ENCODE data around the gene ZNF598.

DNA sequence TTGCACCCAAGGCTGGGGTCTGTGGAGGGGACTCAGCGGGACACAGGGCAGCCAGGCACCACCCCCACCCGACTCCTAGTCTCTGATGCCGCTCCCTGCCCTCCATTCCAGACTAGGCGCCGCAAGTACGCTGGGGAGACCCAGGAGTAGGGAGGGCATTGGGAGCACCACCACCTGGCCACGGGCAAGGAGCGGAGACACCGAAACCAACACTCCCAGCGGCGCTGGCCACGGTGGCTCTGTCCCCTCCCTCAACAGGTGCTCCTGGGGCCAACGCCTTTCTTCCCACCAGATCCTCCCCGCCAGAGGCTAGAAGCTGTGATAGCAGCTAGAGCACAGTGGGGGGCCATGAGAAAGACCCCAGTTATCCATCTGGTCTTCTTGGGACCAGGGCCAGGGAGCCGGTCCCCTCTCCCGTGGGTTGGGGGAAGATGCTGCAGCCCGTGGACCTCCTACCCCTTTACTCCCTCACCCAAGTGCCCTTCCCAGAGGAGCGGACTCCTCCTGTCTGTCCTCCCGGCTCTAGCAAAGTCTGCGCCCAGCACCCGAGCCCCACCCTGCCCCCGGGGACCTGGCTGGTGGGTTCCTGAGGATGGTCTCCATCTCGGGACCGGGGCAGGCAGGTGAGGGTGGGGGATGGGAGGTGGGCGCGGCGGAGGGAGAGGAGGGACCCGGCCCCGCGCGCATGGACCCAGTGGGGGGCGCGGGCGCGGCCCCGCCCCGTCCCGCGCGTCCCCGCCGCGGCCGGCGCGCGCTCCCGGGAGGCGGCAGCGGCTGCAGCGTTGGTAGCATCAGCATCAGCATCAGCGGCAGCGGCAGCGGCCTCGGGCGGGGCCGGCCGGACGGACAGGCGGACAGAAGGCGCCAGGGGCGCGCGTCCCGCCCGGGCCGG lies 20.2 kb downstream of the ZNF598 start, which contains the start of gene SYNGR3:
- TF ChIP-seq EZH2 (conservative IDR thresholded peaks at IDR 0.05; ENCODE audit: low read depth, low read length), result no peak
- no peak for TF ChIP-seq ZNF124 (CRISPR knock-in tag; IDR thresholded peaks at IDR 0.05)
- TF ChIP-seq FOXM1 (CRISPR knock-in tag; IDR thresholded peaks at IDR 0.05), result no peak
- TF ChIP-seq YY1 (IDR thresholded peaks at IDR 0.05; ENCODE audit: insufficient read depth, insufficient replicate concordance, low read depth, low read length), result no peak
- no peak for TF ChIP-seq PHF8 (CRISPR knock-in tag; IDR thresholded peaks at IDR 0.05)
- TF ChIP-seq HDAC6 (IDR thresholded peaks at IDR 0.05; ENCODE audit: low read depth, low read length), result no peak
- TF ChIP-seq ZBTB20 (CRISPR knock-in tag; IDR thresholded peaks at IDR 0.05; ENCODE audit: borderline replicate concordance, low read depth), result no peak
- no peak for TF ChIP-seq RBM39 (IDR thresholded peaks at IDR 0.05; ENCODE audit: low read depth, low read length, poor library complexity, severe bottlenecking)
- no peak for TF ChIP-seq ZNF703 (CRISPR knock-in tag; IDR thresholded peaks at IDR 0.05; ENCODE audit: borderline replicate concordance)
- no peak for TF ChIP-seq RXRA (CRISPR knock-in tag; IDR thresholded peaks at IDR 0.05)

All from HepG2 (cell line).